ENCODE measurements around the gene GPR37L1.
"Not testable (repeated sequence)": the region's sequence is repeated elsewhere in the genome, so short reads cannot be mapped to it uniquely, and the experiment has no call there.

Gene GPR37L1

GRCh38 chr1:202107801-202108731 is 14.7 kb upstream of the GPR37L1 start:
- no peak for DNase-seq

GRCh38 chr1:202110977-202111376 is 11.7 kb upstream of the GPR37L1 start:
- DNase-seq = no peak

- not testable (repeated sequence) for DNase-seq
Observed at GRCh38 chr1:202111589-202111988, 11.1 kb upstream of the GPR37L1 start.

GRCh38 chr1:202112859-202113689 is 9.6 kb upstream of the GPR37L1 start:
- no peak for DNase-seq

GRCh38 chr1:202113690-202114300 is 8.9 kb upstream of the GPR37L1 start:
- no peak for DNase-seq

- DNase-seq = no peak
Observed at GRCh38 chr1:202116287-202116686, 6.4 kb upstream of the GPR37L1 start.

- DNase-seq = no peak
Observed at GRCh38 chr1:202117898-202118371, 4.8 kb upstream of the GPR37L1 start.

GRCh38 chr1:202121006-202121405 is 1.7 kb upstream of the GPR37L1 start:
- no peak for DNase-seq

GRCh38 chr1:202123336-202123813 is 658 bp downstream of the GPR37L1 start:
- no peak for DNase-seq

GRCh38 chr1:202124142-202124541 is 1.4 kb downstream of the GPR37L1 start:
- no peak for DNase-seq

GRCh38 chr1:202125611-202126010 is 2.9 kb downstream of the GPR37L1 start:
- no peak for DNase-seq

GRCh38 chr1:202126426-202126825 is 3.7 kb downstream of the GPR37L1 start:
- DNase-seq = no peak

GRCh38 chr1:202127061-202127460 is 4.3 kb downstream of the GPR37L1 start:
- DNase-seq = no peak

GRCh38 chr1:202127836-202128622 is 5.3 kb downstream of the GPR37L1 start:
- DNase-seq = no peak

- DNase-seq = no peak
Observed at GRCh38 chr1:202129453-202130296, 7.0 kb downstream of the GPR37L1 start.

GRCh38 chr1:202130297-202130721 is 7.6 kb downstream of the GPR37L1 start:
- DNase-seq = no peak

GRCh38 chr1:202130816-202131522 is 8.3 kb downstream of the GPR37L1 start:
- no peak for DNase-seq

- no peak for DNase-seq
Observed at GRCh38 chr1:202131956-202132821, 9.5 kb downstream of the GPR37L1 start.

- DNase-seq = no peak
Observed at GRCh38 chr1:202133001-202133400, 10.3 kb downstream of the GPR37L1 start.

All from activated CD8-positive, alpha-beta memory T cell treated with anti-CD3 and anti-CD28 coated beads for 24 hours (primary cell).